ENCODE data around the gene ARHGEF39. TPM values are rescaled to one million over a fixed set of nuclear protein-coding genes. Genes with fewer than 3 reads are reported as not detected.
A peak's percentile ranks its signal among the peaks of the same experiment; 100 is the strongest.

The ARHGEF39 gene
- polyA plus RNA-seq, 1 donor (not counting 4 experiments of a cell fraction or from before 2014, with no cell fraction given) = 2.4 TPM

- H3K9me3 ChIP-seq (ENCODE audit: control insufficient read depth, low read depth, low read length) = no peaks in the 10 kb centered on the region
- dilution Hi-C loops (cut with MboI; ENCODE audit: extremely low pct_ligation_motif_present, low sequenced_read_pairs) = no loop called here
- peak overlapping the region; percentile 49 for H3K9ac ChIP-seq (ENCODE audit: control insufficient read depth, extremely low read depth, insufficient read depth, low read length)
- TF ChIP-seq EZH2 (IDR thresholded peaks at IDR 0.05; ENCODE audit: low read length) = no peak
- peak in 1 of 3 experiments; percentile 52 for TF ChIP-seq CTCF (optimal IDR thresholded peaks at IDR 0.05 in 1 of 3, IDR thresholded peaks at IDR 0.05 in 1 of 3, conservative IDR thresholded peaks at IDR 0.05 in 1 of 3; ENCODE audit: extremely low read depth in 1 of 3, insufficient read depth in 2 of 3, low read length in 3 of 3)
- H3K4me2 ChIP-seq (ENCODE audit: control insufficient read depth, extremely low read depth, insufficient read depth, low read depth, low read length) = peak overlapping the region; percentile 68
- peak; percentile 17 for DNase-seq (ENCODE audit: low read depth, low spot score)
- peaks cover 25% of the 10 kb centered on the region for H3K27me3 ChIP-seq (ENCODE audit: control insufficient read depth, extremely low read depth, insufficient read depth, low read length)
- H3K4me1 ChIP-seq (ENCODE audit: control insufficient read depth, extremely low read depth, insufficient read depth, low read length) = no peaks in the 10 kb centered on the region
- H3K4me3 ChIP-seq (ENCODE audit: control insufficient read depth in 2 of 3, extremely low read depth in 1 of 3, insufficient read depth in 2 of 3, low read depth in 1 of 3, low read length in 3 of 3) = peak overlapping the region; percentile 8 to 58 (median 24)
- H3K36me3 ChIP-seq (ENCODE audit: control insufficient read depth in 2 of 2, extremely low read depth in 1 of 2, insufficient read depth in 2 of 2, low read length in 2 of 2) = no peaks in the 10 kb centered on the region
- no peak overlapping the region for H3K27ac ChIP-seq (ENCODE audit: control insufficient read depth, insufficient read depth, low read length)
- FAIRE-seq = no peak
- H4K20me1 ChIP-seq (ENCODE audit: control insufficient read depth, extremely low read depth, insufficient read depth, low read length) = no peaks in the 10 kb centered on the region
- peak overlapping the region; percentile 94 for H2AFZ ChIP-seq (ENCODE audit: control insufficient read depth, low read length)
- no peaks in the 10 kb centered on the region for H3K9me1 ChIP-seq (ENCODE audit: control insufficient read depth, extremely low read depth, insufficient read depth, low read length)
- no peaks in the 10 kb centered on the region for H3K79me2 ChIP-seq (ENCODE audit: control insufficient read depth, insufficient read depth, low read length)
Observed at GRCh38 chr9:35616681-35617459, 48.1 kb downstream of the ARHGEF39 start.

GRCh38 chr9:35615981-35616680 lies 48.9 kb downstream of the ARHGEF39 start:
- no peak overlapping the region for H3K27ac ChIP-seq (ENCODE audit: control insufficient read depth, insufficient read depth, low read length)
- TF ChIP-seq EZH2 (IDR thresholded peaks at IDR 0.05; ENCODE audit: low read length) (no peak), CTCF (optimal IDR thresholded peaks at IDR 0.05 in 1 of 3, IDR thresholded peaks at IDR 0.05 in 1 of 3, conservative IDR thresholded peaks at IDR 0.05 in 1 of 3; ENCODE audit: extremely low read depth in 1 of 3, insufficient read depth in 2 of 3, low read length in 3 of 3) (no peak)
- H4K20me1 ChIP-seq (ENCODE audit: control insufficient read depth, extremely low read depth, insufficient read depth, low read length) = no peaks in the 10 kb centered on the region
- H3K27me3 ChIP-seq (ENCODE audit: control insufficient read depth, extremely low read depth, insufficient read depth, low read length) = peaks cover 25% of the 10 kb centered on the region
- H3K9ac ChIP-seq (ENCODE audit: control insufficient read depth, extremely low read depth, insufficient read depth, low read length) = no peak overlapping the region
- no peaks in the 10 kb centered on the region for H3K36me3 ChIP-seq (ENCODE audit: control insufficient read depth in 2 of 2, extremely low read depth in 1 of 2, insufficient read depth in 2 of 2, low read length in 2 of 2)
- FAIRE-seq (no peak), DNase-seq (ENCODE audit: low read depth, low spot score) (no peak)
- no peak overlapping the region for H3K4me3 ChIP-seq (ENCODE audit: control insufficient read depth in 2 of 3, extremely low read depth in 1 of 3, insufficient read depth in 2 of 3, low read depth in 1 of 3, low read length in 3 of 3)
- H3K4me1 ChIP-seq (ENCODE audit: control insufficient read depth, extremely low read depth, insufficient read depth, low read length) = no peaks in the 10 kb centered on the region
- no peaks in the 10 kb centered on the region for H3K9me1 ChIP-seq (ENCODE audit: control insufficient read depth, extremely low read depth, insufficient read depth, low read length)
- dilution Hi-C loops (cut with MboI; ENCODE audit: extremely low pct_ligation_motif_present, low sequenced_read_pairs) = no loop called here
- no peaks in the 10 kb centered on the region for H3K79me2 ChIP-seq (ENCODE audit: control insufficient read depth, insufficient read depth, low read length)
- no peak overlapping the region for H3K4me2 ChIP-seq (ENCODE audit: control insufficient read depth, extremely low read depth, insufficient read depth, low read depth, low read length)
- no peak overlapping the region for H2AFZ ChIP-seq (ENCODE audit: control insufficient read depth, low read length)
- no peaks in the 10 kb centered on the region for H3K9me3 ChIP-seq (ENCODE audit: control insufficient read depth, low read depth, low read length)
